ENCODE data around the gene PPP4R2.

Gene PPP4R2

DNA sequence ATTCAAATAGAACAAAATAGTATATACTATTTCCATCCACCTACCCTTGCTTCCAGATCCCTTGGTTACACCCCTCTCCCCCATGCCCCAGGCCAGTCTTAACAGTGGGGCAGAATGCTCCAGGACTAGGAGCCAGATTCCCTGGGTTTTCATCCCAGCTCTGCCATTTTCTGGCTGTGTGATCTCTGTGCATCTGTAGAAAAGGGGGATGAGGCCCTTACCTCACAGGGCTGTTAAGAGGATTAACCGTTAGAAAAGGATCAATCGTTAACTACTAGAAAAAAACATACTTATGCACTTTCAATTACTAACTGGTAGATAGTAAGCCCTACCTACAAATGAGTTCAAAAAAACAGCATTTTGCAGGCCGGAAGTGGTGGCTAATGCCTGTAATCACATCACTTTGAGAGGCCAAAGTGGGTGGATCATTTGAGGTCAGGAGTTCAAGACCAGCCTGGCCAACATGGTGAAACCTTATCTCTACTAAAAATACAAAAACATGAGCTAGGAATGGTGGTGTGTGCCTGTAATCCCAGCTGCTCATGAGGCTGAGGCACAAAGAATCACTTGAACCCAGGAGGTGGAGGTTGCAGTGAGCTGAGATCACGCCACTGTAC lies 76.6 kb downstream of the PPP4R2 start:
- no peak for DNase-seq

DNA sequence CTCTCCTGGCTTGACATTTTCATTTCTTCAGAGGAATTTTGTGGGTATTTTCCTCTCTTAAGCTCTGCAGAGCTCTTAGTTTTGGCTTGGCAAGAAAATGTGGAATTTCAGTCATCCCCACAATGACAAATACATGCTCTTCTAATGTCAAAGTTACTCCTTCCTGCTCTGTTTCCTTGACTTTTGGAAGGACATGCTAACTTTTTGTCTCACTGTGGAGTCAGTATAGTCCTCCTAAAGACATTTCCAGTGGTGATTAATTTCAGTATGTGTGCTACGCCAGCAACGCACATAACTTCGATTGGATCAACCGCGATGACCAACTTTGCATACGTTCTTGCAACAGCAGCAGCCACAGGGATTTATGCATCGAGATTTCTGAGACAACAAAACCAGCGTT lies 78.2 kb downstream of the PPP4R2 start:
- no peak for DNase-seq

DNA sequence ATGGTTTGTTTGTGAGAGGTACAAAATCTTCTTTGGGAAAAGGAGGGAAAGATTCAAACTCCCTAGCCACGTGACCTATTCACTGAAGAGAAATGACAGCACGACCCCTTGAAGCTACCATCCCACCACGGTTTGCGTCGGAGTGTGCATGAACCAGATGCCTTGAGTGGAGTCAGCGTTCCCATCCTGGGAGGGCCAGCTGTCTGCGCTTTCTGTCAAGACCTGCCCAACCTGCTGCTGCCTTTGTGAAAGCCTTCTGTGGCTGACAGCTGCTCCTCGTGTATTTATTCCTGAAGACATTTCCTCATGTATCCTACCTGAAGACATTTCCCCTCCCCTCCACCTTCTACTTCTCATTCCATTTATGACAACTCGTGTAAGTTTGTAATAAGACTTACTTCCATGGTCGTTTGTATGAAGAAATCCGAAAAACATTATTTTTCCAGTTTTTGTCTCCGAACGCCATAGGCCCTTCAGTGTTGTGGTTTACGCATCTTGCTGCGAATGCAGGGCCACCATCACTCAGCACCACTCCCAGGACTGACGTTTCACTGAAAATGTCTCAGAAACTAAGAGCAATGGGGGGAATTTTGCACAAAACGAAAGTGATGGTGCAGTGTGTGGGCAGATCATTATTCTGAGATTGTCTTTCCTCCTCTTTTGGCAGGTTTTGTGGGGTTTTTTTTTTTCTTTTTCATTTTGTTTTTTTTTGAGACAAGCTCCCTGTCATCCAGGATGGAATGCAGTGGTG lies 83.8 kb downstream of the PPP4R2 start:
- DNase-seq = peak; percentile 77

DNA sequence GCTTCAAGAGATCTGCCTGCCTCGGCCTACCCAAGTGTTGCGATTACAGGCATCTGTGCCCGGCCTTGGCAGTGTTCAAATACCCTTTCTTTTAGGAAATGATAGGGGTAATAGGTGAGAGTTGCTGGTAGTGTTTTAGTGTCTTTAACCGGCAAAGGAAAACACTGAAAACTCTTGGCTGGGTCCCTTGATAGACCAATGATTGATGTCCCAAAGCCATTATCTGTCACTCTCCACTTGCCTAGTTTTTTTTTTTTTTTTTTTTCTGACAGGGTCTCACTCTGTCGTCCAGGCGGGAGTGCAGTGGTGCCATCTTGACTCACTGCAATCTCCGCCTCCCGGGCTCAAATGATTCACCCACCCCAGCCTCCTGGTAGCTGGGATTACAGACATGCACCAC lies 84.5 kb downstream of the PPP4R2 start:
- no peak for DNase-seq

DNA sequence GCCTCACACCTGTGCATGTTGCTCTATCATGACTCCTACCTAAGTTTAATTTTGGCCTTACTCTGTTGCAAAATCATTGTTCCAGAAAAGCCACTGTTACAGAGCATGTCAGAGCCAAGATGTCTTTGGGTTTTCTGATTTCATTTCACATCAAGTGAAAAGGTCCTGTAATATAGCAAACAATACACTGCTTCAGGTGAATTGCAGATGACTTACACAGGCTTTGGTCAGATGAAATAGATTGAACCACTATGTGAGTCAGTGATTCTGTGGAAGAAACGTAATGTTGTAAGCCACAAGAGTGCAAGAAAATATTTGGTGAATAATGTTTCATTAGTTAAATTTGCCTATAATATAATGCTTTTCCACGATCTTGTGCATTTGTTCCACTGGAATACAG lies 87.6 kb downstream of the PPP4R2 start:
- DNase-seq = no peak

DNA sequence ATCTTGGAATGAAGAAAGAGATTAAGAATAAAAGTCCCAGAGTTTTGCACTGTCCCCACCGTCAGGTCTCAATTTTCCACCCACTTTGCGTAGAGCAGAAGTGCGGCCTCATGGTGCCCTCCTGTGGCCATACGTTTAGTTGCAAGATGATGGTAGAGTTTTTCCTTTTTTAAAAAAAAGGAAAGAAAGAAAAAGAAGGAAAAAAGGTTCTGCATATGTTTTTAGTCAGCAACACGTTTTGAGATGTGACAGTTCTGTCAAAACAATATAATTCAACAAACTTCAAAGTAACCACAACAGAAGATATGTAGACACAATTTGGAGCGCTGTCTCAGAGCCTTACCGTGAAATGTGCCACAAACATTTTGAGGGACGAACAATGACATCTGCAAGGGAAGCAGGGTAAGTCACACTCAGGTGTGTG lies 89.5 kb downstream of the PPP4R2 start:
- peak; percentile 3 for DNase-seq

DNA sequence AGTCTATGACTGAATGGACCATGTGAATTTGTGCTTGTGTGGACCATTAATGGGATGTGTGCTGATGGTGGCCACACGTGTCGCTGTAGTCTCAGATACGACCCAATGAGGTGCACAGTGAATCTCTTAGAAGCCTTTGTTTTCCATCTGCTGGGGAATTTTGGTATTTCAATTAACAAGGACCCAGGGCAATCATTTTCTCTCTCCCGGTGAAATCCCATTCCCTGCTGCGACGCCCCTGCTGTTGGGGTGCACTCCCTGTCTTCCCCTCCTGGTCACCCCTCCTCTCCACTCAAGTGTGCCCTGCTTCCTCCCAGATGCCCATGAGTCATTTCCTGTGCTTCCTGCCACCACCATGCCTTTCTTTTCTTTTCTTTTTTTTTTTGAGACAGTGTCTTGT lies 97.5 kb downstream of the PPP4R2 start:
- DNase-seq = peak; percentile 22

DNA sequence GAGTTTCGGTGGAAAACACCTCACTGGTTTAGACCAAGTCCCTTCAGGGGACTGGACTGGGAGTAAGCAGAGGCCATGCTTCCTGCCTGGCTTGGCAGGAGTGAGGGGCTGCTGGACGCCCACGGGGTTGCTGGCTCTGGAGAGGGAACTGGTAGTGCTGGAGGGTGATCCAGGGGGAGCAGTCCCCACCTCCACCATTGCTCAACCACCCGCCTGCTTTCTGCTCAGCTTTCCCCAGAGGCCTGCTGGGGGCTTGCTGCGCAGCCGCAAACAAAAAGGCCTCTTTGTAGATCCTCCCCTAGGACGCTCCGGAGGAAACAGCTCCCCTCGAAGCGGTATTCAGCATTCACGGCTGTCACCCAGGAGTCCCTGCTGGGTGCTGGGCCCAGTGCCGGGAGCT lies 98.3 kb downstream of the PPP4R2 start:
- no peak for DNase-seq

DNA sequence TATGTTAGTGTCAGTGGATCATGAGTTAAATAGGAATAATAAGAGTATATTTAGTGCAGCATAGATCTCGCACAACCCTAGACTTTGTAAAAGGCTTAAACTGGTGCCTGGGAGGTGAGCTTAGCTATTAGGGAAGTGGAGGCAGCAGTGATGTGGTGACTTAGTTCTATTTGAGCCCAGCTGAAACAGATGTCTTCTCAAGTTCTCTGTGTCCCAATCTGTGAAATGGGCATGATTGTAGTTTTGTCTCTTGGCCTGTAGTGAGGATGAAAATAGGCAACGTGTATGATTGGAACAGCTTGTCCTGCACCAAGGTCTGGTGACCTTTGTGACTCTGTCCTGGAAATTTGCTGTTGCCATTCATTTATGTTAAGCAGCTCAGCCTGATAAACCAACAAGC lies 99.6 kb downstream of the PPP4R2 start:
- no peak for DNase-seq

DNA sequence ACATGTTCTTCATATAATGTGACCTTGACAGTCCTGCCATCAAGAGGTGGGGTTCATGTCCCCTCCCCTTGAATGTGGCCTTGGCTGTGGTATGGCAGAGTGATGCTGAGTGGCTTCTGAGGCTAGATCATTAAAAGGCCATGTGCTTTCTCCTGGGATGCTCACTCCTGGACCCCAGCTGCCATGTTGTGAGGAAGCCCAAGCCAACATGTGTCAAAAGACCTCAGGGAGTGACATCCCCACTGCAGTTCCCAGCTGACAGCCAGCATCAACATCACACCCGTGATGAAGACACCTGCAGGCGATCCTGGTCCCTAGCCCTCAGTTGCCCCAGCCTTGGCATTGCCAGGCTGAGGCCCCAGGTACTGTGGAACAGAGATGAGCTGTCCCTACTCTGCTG lies 101.4 kb downstream of the PPP4R2 start:
- no peak for DNase-seq

DNA sequence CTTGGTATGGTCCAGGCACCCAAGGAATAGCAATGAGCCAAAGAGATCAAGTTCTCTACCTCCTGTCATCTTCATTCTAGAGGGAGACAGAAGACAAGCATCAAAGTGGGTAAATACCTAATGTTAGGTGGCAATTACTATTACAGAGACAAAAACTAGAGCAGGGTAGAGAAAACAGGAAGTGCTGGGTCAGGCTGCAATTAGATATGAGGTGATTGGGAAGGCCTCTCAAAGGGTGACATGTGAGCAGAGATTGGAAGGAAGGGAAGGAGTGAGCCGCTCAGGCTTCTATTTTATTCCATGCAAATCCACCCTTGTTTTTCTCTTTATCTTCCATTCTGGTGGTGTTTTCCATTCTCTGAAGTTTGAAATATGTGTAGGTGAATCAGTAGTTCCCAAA lies 102.3 kb downstream of the PPP4R2 start:
- no peak for DNase-seq

DNA sequence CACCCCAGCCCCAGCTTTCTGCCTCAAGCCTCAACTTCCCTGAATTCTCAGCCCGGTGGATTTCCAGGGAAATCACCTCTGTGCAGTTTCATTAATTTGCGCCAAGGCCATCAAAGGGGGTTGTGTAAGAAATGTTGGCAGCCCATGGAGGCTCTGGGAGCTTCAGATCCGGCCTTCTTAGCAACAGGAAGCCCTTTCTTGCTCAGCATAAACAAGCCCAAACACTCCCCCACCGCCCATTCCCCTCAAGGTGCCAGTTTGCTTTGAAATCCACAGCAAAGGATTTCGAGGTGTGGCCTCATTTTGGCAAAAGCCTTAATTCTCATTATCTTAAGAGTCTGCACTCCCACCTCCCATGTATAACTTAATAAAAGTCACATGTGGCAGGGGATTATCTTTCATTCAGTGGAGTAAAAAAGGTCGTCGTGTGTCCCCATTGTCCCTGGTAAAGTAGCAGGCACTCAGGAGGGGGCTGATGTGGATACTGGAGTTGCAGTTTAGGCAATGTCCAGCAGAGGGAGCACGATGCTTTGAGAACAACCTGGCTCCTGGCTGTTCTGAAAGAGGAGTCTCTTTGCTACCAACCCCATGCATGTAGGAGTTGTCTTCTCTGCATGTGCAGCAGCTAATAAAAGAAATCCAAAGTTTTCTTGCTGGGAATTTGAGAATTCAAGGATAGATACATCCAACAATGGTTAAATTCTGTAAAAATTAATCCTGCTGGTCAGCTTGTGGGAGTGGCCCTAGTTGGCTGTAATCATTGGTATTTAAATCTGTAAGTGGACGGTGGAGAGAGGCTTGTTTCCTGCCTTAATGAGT lies 104.3 kb downstream of the PPP4R2 start:
- DNase-seq = peak; percentile 28

DNA sequence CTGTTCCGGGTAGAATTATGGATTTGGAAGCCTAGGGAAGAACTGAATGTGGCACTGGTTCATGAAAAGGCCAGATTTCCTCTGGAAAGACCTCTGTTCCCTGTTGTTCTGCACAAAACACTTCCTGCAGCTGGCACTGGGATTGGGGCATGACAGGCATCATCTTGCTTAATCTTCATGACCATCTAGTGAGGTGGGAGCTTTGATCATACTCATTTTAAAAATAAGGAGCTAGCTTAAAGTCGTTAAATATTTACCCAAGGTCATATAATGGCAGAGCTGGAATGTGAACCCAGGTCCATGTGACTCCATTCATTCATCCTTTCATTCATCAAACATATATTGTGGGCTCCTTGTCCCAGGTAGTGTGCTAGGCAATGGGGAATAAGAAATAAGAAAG lies 105.3 kb downstream of the PPP4R2 start:
- no peak for DNase-seq

DNA sequence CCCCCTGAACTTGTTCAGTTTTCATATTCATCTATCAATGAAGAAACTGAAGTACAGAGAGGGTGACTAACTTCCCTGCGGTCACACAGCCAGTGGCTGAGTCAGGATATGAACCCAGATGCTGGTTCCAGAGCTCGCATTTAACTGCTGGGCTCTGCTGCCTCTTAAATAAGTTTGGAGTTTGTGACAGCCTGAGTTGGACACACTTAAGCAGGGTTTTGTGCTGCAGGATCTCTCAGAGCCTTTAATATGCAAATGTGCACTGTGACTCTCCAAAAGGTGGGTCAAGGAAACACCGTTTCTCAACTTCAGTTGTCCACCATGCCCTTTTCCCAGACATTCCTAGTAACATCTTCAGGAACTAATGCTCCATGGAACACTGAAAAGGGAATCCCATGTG lies 110.6 kb downstream of the PPP4R2 start:
- no peak for DNase-seq

DNA sequence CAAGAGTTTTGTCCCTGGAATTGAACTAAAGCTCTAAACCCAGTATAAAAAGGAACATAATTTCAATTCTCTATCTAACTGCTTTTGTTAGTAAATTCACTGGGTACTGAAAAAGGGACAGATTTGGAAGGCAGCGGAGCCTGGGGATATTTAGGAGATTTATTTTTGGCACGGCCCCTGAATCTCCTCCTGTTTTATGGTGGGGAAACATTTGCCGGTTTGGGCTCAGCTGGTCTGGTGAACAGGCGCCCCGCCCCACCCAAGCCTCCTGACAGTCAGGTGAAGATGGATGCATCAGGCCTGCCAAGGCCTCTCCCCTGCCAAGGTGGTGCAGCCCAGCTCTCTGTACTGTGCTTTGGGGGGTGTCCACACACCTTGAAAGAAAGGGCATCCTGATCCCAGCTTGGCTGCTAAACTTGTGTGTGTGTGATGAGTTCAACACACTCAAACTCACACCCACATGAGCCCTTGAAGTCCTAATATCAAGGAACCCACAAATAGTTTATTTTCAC lies 111.1 kb downstream of the PPP4R2 start:
- DNase-seq = no peak

DNA sequence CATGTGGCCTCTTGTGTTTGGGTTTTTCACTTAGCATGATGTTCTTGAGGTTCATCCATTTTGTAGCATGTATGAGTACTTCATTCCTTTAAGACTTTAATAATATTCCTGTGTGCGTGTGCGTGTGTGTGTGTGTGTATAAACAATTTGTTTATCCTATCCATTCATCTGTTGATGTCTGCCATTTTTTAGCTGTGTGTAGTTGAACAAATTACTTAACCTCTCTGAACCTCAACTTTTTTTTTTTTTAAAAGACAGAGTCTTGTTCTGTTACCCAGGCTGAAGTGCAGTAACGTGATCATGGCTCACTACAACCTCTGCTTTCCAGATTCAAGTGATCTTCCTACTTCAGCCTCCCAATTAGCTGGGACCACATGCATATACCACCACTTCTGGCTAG lies 112.1 kb downstream of the PPP4R2 start:
- DNase-seq = no peak

DNA sequence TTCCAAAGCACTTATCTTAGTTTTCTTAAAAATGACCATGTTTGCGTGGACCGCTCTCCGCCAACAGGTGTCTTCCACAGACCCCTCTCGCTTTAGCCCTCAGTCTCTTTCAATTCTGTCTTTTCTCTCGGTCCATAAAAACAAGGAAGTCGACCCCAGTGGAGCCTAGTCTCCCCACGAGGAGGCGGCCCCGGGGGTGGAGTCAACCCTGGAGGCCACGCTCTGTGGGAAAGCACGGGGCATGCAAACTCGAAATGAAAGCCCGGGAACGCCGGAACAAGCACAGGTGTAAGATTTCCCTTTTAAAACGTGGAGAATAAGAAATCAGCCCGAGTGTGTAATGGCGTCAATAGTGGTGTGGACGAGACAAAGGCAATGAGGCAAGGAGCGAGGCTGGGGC lies 113.9 kb downstream of the PPP4R2 start:
- DNase-seq = no peak

DNA sequence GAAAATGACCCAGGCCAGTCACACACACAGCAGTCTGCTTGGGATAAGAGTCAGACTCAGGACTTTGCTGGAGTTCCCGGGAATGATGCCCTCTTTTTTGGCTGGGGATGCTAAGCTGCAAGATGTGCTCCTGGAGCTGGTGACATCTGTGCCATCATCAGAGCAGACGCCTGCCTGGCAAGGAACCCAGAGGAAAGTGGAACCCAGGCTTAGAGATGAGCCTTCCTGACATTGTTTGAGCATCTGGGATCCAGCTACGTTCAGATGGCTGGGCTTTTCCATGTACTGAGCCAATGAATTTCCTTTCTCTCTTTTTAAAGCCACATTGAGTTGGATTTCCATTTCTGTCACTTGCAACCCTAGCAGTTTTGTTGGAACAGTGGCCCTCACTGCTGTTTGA lies 118.1 kb downstream of the PPP4R2 start:
- DNase-seq = peak; percentile 1

DNA sequence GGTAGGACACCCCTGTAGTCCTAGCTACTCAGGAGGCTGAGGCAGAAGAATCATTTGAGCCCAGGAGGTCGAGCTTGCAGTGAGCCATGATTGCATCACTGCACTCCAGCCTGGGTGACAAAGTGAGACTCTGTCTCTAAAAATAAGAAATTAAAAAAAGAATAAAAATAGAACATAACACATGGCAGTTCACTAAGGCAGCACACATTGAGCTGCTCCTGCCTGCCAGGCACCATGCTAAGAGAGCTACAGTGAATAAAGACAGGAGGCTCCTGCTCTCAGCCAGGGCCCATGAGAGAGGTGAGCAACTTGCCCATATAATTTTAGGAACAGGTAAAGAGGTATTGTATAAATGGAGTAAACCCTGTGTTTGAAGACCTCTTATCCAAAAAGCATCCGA lies 119.2 kb downstream of the PPP4R2 start:
- no peak for DNase-seq
